Measurements from ENCODE around the gene FCRL3. TPM values are rescaled to one million over a fixed set of nuclear protein-coding genes. Genes with fewer than 3 reads are reported as not detected.

Gene FCRL3
- total and polyA plus RNA-seq, 2 of the 13 experiments (the other 11 are each of a cell fraction or from before 2014, with no cell fraction given) = not detected

GRCh38 chr1:157682710-157683437, 17.7 kb downstream of the FCRL3 start:
- no TSS peak for BruUV-seq (replicated peaks)
- no peaks in the 10 kb centered on the region for H3K27me3 ChIP-seq (ENCODE audit: control insufficient read depth in 1 of 2, insufficient read depth in 2 of 2, low read length in 2 of 2)
- CTCF ChIA-PET (ENCODE audit: low intra/inter-chr PET ratio, low total read pairs) = no interaction called here
- 1% methylated on average over 5 of the region's 5 CpGs for WGBS (ENCODE audit: low lambda C conversion rate)
- DNase-seq (ENCODE audit: low spot score) = no peak
- in situ Hi-C loops (cut with HindIII; ENCODE audit: extremely low pct_ligation_motif_present, low pct_unique_long_range_greater_than_20kb) (no loop called here), intact Hi-C loops (cut with micrococcal nuclease; ENCODE audit: unreplicated experiment) (no loop called here)
- H4K20me1 ChIP-seq (ENCODE audit: insufficient read depth, low read length) = no peaks in the 10 kb centered on the region
- POLR2A ChIA-PET = no interaction called here
- H3K79me2 ChIP-seq (ENCODE audit: insufficient read depth, low read length) = no peaks in the 10 kb centered on the region
- H3K27ac ChIP-seq (ENCODE audit: extremely low read length, insufficient read depth, low read length) = no peak overlapping the region
- H3K9ac ChIP-seq (ENCODE audit: insufficient read depth, low read depth, low read length) = no peak overlapping the region
- no peak overlapping the region for H3K4me3 ChIP-seq (replicated peaks in 1 of 3; ENCODE audit: insufficient read depth in 1 of 3, low read depth in 2 of 3, low read length in 3 of 3)
- ATAC-seq = no peak
- no peaks in the 10 kb centered on the region for H3K36me3 ChIP-seq (replicated peaks in 1 of 2; ENCODE audit: control insufficient read depth in 1 of 2, insufficient read depth in 2 of 2, low read length in 2 of 2)
- no peak for FAIRE-seq
- no peaks in the 10 kb centered on the region for H3K9me3 ChIP-seq (ENCODE audit: low read length)
- no peaks in the 10 kb centered on the region for H3K4me1 ChIP-seq (ENCODE audit: insufficient read depth, low read length)
- no peak overlapping the region for H2AFZ ChIP-seq (ENCODE audit: low read length)
- TF ChIP-seq BCL6 (CRISPR knock-in tag; IDR thresholded peaks at IDR 0.05) (peak; percentile 36; the same call in 1 of the 2 replicates), GATAD1 (CRISPR knock-in tag; IDR thresholded peaks at IDR 0.05) (no peak)
- H3K4me2 ChIP-seq (ENCODE audit: low read depth, low read length) = no peak overlapping the region

- Histone ChIP-seq H3K27ac (ENCODE audit: extremely low read length, insufficient read depth, low read length) (no peak overlapping the region), H3K9me3 (ENCODE audit: low read length) (peaks cover 13% of the 10 kb centered on the region; the same call in 1 of the 2 replicates), H3K4me1 (ENCODE audit: insufficient read depth, low read length) (no peaks in the 10 kb centered on the region), H3K9ac (ENCODE audit: insufficient read depth, low read depth, low read length) (no peak overlapping the region), H3K27me3 (ENCODE audit: control insufficient read depth in 1 of 2, insufficient read depth in 2 of 2, low read length in 2 of 2) (no peaks in the 10 kb centered on the region), H4K20me1 (ENCODE audit: insufficient read depth, low read length) (no peaks in the 10 kb centered on the region), H2AFZ (ENCODE audit: low read length) (no peak overlapping the region), H3K36me3 (replicated peaks in 1 of 2; ENCODE audit: control insufficient read depth in 1 of 2, insufficient read depth in 2 of 2, low read length in 2 of 2) (no peaks in the 10 kb centered on the region), H3K4me3 (replicated peaks in 1 of 3; ENCODE audit: insufficient read depth in 1 of 3, low read depth in 2 of 3, low read length in 3 of 3) (no peak overlapping the region), H3K79me2 (ENCODE audit: insufficient read depth, low read length) (no peaks in the 10 kb centered on the region), H3K4me2 (ENCODE audit: low read depth, low read length) (no peak overlapping the region)
- ChIA-PET CTCF (ENCODE audit: low intra/inter-chr PET ratio, low total read pairs) (no interaction called here), POLR2A (no interaction called here)
- DNase-seq (ENCODE audit: low spot score) (no peak), FAIRE-seq (no peak), ATAC-seq (no peak)
- in situ Hi-C loops (cut with HindIII; ENCODE audit: extremely low pct_ligation_motif_present, low pct_unique_long_range_greater_than_20kb) (no loop called here), intact Hi-C loops (cut with micrococcal nuclease; ENCODE audit: unreplicated experiment) (no loop called here)
- BruUV-seq (replicated peaks) = no TSS peak
- TF ChIP-seq HOXA9 (CRISPR knock-in tag; IDR thresholded peaks at IDR 0.05; ENCODE audit: borderline replicate concordance) (no peak), JARID2 (CRISPR knock-in tag; IDR thresholded peaks at IDR 0.05; ENCODE audit: insufficient replicate concordance) (no peak), ZSCAN20 (CRISPR knock-in tag; IDR thresholded peaks at IDR 0.05; ENCODE audit: borderline replicate concordance) (no peak)
- WGBS (ENCODE audit: low lambda C conversion rate) = 27% methylated on average over 4 of the region's 4 CpGs
These were observed 21.8 kb downstream of the FCRL3 start for GRCh38 chr1:157678721-157679120.

Data from HepG2 (cell line).